Left renal cortex interstitium (tissue), 4 donors: ENCODE data around the gene LPGAT1. TPM values are rescaled to one million over a fixed set of nuclear protein-coding genes. Genes with fewer than 3 reads are reported as not detected.
"Not testable (repeated sequence)": the region's sequence is repeated elsewhere in the genome, so short reads cannot be mapped to it uniquely, and the experiment has no call there.

Experiments used
- DNase-seq, 4 donors: peaks; one replicate each; pipeline ENCODE4 v3.0.0-alpha.2; 2013; ENCODE audit warnings: low read depth in 4 of 4, low spot score in 2 of 4, missing footprints in 1 of 4
- polyA plus RNA-seq, 4 donors: library from polyadenylated mRNA; unstranded; fragments of 120-200 nt; gene quantifications; one replicate each; pipeline ENCODE4 v1.2.1, GENCODE V29; 2013; ENCODE audit not compliant: insufficient read length in 4 of 4

The LPGAT1 gene
- polyA plus RNA-seq, 4 donors, result 22.2 to 30.5 (median 24.4) TPM

DNA sequence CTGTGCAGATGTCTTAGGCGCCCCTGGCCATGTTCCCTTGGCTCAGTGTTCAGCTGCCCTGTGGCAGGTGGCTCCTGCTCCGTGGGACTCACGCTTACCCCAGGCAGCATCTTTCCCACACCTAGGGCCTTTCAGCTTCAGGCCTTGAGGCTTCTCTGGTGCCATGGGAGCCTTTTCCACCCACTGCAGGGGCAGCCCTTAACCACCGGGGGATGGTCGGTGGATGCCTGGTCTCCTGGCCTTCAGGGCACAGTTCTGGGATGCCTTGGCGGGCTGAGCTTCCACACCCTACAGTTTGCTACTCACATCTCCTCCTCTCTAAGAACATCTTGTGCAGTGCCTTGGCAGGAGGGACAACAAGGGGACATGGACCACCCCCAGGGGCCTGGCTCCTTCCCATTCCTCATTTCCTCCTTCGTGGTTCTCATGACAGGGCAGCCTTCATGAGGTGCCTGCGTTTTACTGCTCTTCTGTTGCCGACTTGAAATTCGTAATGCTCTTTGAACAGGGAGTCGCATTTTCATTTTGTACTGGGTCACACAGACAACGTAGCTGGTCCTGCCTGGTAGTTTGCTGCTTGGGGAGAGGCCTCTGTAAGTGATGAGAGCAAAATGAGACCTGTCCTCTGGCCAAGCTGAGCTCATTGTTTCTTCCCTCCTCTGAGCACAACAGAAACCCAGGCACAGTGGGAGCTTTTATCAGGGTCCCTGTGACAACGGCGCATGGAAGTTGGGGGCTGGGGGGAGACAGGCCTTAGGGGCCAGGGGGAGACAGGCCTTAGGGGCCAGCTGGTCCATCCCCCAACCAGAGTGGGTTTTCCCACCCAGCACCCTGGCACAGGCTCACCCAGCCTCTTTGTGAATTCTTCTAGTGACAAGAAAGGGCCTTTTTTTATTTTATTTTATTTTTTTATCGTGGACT lies 93.2 kb downstream of the LPGAT1 start:
- DNase-seq, result no peak

DNA sequence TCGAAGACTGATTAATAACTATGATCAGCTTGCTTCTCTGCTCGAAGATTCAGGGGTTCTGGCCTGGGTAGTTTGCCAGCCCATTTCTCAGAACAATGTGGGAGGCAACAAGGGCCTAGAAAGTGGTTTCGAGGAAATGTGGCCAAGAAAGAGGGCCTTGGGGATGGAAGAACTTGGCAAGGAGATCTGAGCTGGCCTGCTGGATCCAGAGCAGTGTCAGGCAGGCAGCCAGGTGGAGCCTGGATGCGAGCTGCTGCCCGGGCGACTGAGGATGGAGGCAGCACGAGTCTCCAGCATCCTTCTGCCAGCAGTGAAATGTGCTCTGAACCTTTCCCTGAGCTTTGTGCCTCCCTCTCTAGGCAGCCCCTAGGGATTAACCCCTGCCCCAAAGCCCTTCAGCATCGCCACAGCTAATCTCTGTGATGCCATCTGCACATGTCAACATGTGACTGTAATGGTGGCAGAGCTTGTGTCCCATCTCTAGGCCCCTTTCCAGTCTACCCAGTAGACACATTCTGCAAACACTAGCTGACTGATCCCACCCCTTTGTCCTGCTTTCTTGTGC lies 94.1 kb downstream of the LPGAT1 start:
- no peak for DNase-seq

- no peak for DNase-seq
Observed at GRCh38 chr1:211735208-211736170, 95.1 kb downstream of the LPGAT1 start.

DNA sequence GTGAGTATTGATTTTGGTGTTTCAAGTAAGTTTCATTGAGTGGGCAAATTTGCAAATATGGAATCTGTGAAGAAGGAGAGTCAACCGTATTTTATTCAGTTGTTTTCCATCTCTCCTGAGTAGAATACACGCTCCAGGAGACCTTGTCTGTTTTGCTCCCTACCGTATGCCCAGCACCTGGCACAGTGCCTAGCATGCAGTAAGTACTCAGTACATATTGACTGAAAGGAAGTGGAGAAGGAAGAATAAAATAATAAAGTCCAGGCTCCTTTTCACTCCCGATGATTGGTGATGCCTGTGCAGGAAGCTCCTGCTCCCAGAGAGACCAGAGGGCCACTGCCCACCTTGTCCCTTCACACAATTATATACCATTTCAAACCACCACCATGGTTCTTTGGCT lies 95.8 kb downstream of the LPGAT1 start:
- no peak for DNase-seq

DNA sequence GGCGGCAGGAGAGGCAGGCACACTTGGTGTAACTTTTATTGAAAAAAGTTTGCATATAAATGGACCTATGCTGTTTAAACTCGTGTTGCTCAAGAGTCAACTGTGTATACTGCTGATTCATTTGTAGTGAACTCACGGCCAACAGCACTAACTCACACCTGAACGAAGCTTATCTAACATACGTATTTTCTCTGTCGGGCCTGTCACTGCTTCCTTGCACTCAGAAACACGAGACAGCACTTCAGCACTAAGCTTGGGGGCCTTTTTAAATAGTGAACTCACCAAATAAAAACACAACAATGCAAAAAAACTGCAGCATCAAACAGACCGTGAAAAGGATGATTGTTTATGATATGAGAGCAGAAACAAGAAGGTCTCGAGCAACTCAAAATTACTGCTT lies 96.2 kb downstream of the LPGAT1 start:
- no peak for DNase-seq

GRCh38 chr1:211732293-211732980 lies 98.1 kb downstream of the LPGAT1 start:
- DNase-seq, result no peak

DNA sequence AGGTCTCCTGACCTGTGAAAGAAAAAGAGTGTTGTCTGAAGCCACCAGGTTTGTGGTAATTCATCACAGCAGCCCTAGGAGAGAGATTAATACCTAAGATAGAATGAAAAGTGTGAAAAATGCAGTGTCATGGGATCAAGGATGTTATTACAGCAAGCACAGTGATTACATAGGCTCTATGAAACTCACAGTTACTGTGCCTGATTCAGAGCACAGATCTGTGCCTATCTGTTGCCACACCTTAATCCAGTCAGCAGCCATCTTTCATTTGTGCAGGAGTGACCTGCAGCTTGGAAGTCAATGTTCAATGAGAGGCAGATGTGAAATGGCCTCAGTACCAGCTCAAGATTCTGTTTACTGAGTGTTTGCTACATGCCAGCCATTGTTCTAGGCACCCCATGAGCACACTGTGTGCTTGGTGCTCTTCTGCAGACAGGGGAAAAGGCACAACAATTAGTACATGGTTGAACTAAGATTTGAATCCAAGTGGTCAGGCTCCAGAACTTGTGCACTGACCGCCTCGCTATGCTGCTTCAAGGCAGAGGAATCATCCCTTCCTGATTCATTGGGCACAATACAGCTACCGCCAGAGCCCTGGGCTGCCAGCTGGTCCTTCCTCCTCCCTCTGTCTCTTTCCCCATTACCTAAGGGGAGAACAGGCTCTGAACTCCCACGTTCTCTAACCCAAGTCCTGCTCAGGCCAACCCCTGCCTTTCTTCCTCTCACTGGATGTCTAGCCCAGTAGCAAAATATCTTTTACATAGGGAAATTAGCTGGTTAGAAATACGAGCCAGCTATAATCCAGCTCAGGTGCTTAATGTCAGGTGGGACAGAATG lies 98.9 kb downstream of the LPGAT1 start:
- no peak for DNase-seq

- DNase-seq, result no peak
Observed at GRCh38 chr1:211730347-211730746, 100.2 kb downstream of the LPGAT1 start.

DNA sequence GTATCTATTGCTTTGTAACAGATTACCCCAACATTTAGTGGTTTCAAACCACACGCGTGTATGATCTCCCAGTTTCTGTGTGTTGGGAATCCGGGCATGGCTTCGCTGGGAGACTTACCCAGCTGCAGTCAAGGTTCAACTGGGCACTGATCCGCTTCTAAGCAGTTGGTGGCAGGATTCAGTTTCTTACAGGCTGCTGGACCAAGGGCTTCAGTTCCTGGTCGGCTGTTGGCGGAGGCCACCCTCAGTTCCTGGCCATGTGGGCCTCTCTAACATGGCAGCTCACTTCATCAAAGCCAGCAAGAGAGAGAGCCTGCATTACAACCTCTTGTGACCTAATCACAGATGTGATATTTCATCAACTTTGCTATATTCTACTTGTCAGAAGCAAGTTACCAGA lies 101.3 kb downstream of the LPGAT1 start:
- DNase-seq, result no peak

DNA sequence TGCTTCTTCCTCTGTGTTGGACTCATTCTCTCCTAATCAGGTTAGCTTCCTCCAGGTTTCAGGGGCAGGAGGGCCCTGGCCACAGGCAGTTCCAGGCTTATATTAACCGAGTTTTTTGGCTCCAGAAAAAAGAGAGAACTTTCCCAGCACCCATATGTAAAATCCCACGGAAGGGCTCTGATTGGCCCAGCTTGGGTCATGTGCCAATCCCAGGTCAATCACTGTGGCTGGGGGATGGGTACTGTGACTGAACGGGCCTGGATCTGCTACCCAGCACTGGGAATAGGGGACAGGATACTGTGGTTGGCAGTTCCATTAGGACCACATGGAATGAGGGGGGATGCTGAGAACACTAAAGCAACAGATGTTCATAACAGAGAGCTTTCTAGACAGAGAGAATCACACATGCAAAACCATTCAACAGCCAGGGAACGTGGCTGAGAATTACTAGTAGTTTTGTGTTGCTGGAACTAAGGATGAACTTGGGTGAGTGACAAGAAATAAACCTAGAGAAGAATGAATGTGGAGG lies 104.0 kb downstream of the LPGAT1 start:
- no peak for DNase-seq

DNA sequence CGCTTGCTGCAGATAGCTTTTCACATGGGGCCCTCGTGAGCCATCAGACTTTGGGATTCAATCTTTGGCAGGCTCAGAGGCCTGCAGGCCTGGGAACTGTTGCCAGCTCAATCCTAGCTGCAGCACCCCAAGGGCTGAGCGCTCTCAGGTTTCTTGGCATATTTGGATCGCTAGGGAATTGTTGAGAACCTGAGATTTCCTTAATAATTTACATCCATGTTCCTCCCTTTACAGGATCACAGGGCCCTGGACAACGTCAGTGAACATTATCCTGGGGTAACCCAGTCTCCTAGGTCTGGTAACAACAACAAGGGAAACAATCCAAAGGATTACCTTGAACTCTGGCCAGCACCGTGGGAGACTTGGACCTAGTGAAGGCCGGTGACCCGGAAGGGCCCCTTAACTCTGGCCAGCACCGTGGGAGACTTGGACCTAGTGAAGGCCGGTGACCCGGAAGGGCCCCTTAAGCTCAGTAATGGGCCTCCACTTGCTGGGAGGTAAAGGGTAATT lies 105.8 kb downstream of the LPGAT1 start:
- DNase-seq, result no peak

GRCh38 chr1:211723273-211723672 lies 107.3 kb downstream of the LPGAT1 start:
- no peak for DNase-seq

DNA sequence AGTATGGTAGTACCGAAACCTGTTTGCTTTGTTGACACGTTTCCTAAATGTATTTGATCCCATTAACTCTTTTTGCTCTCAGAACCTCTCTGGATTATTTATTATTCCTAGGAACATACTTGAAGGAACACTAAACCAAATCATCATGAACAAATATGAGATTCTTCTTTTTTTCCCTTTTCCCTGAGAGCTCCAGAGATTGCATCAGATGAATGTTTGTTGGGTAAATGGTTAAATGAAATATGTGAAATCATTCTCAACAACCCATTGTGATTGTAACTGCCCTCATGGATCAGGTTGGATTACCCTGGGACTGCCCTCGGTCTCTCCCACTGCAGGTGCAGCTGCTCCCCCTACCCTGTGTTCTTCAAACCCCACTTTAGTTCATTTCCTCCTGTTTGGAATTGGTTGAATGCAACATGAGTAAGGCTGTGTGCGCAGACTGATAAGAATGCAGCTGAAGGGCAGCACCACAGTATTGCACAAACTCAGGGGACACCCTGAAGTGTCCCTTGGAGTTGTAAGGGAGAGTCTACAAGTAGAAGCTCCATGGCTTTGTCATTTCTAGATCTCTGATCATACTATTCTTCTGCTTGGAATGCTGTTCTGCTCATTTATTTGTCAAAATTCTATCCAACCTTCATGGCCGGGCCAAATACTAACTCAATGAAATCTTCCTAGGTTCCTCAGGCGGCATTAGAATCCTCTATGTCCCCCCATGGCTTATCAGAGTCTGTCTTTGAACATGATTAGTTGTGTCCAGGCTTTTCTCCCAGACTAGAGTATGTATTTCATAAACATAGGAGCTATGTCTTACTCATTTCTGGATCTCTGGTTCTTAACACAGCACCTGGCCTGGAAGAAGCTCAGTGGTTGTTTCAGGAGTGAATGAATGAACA lies 108.0 kb downstream of the LPGAT1 start:
- no peak for DNase-seq

DNA sequence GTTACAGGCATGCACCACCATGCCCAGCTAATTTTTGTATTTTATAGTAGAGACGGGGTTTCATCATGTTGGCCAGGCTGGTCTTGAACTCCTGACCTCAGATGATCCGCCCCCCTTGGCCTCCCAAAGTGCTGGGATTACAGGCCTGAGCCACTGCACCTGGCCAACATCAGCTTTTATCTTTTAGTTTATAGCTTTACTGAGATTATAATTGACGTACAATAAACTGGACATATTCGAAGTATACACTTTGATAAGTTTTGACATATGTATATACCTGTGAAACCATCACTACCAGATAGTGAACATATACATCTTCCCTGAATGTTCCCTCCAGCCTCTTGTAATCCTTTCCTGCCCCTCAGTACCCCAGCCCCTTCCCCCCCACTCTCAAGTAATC lies 114.0 kb downstream of the LPGAT1 start:
- DNase-seq, result not testable (repeated sequence)

- no peak for DNase-seq
Observed at GRCh38 chr1:211715971-211716370, 114.6 kb downstream of the LPGAT1 start.

GRCh38 chr1:211714154-211714553 lies 116.4 kb downstream of the LPGAT1 start:
- no peak for DNase-seq

- DNase-seq, result no peak
Observed at GRCh38 chr1:211713231-211713630, 117.3 kb downstream of the LPGAT1 start.

DNA sequence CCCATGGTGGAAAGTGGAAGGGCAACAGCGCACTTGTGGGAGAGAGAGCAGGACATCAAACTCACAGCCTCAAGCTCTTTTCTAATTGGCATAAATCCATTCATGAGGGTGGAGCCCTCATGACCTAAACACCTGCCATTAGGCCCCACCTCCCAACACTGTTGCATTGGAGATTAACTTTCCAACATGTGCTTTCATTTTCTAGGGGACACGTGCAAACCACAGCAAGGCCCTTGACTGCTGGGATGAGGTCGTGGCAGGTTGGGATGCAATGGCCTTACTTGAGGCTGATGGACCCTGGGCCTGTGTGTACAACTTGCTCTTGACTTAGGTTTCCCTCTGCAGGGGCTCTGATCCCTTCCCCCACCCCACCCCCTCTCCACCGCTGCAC lies 119.3 kb downstream of the LPGAT1 start:
- DNase-seq, result no peak
